ENCODE measurements around the gene ACOX1.

ACOX1 gene

GRCh38 chr17:75900691-75901533 lies 78.1 kb downstream of the ACOX1 start:
- no peak for TF ChIP-seq CREB1 (IDR thresholded peaks at IDR 0.05; ENCODE audit: low read depth)
- no peak for TF ChIP-seq MAX (IDR thresholded peaks at IDR 0.05)
- no peak for TF ChIP-seq TCF12 (IDR thresholded peaks at IDR 0.05; ENCODE audit: low read depth)
- no peak for TF ChIP-seq NFIC (IDR thresholded peaks at IDR 0.05)
- no peak for TF ChIP-seq RAD21 (IDR thresholded peaks at IDR 0.05; ENCODE audit: low read depth)
- no peak for TF ChIP-seq YY1 (IDR thresholded peaks at IDR 0.05; ENCODE audit: low read depth)
- TF ChIP-seq TEAD4 (IDR thresholded peaks at IDR 0.05): no peak
- TF ChIP-seq USF1 (IDR thresholded peaks at IDR 0.05): no peak
- TF ChIP-seq CEBPB (IDR thresholded peaks at IDR 0.05): no peak
- no peak for TF ChIP-seq ZBTB7A (IDR thresholded peaks at IDR 0.05; ENCODE audit: low read depth)
- no peak for TF ChIP-seq EGR1 (IDR thresholded peaks at IDR 0.05)
- no peak for TF ChIP-seq TAF1 (IDR thresholded peaks at IDR 0.05; ENCODE audit: low read depth)
- TF ChIP-seq EP300 (IDR thresholded peaks at IDR 0.05; ENCODE audit: borderline replicate concordance): no peak
- TF ChIP-seq REST (IDR thresholded peaks at IDR 0.05; ENCODE audit: low read depth): no peak
- no peak for TF ChIP-seq FOXM1 (IDR thresholded peaks at IDR 0.05; ENCODE audit: borderline replicate concordance, low read depth)

- TF ChIP-seq TAF1 (IDR thresholded peaks at IDR 0.05; ENCODE audit: low read depth) (no peak), TCF12 (IDR thresholded peaks at IDR 0.05; ENCODE audit: low read depth) (no peak), EP300 (IDR thresholded peaks at IDR 0.05; ENCODE audit: borderline replicate concordance) (no peak), NFIC (IDR thresholded peaks at IDR 0.05) (no peak), EGR1 (IDR thresholded peaks at IDR 0.05) (no peak), MAX (IDR thresholded peaks at IDR 0.05) (no peak)
These were observed 79.0 kb downstream of the ACOX1 start for GRCh38 chr17:75899767-75900468.

- TF ChIP-seq CEBPB (IDR thresholded peaks at IDR 0.05) (no peak), EP300 (IDR thresholded peaks at IDR 0.05; ENCODE audit: borderline replicate concordance) (no peak), MAX (IDR thresholded peaks at IDR 0.05) (no peak), TCF12 (IDR thresholded peaks at IDR 0.05; ENCODE audit: low read depth) (no peak), TEAD4 (IDR thresholded peaks at IDR 0.05) (no peak), FOXM1 (IDR thresholded peaks at IDR 0.05; ENCODE audit: borderline replicate concordance, low read depth) (no peak), EGR1 (IDR thresholded peaks at IDR 0.05) (no peak), TAF1 (IDR thresholded peaks at IDR 0.05; ENCODE audit: low read depth) (no peak), ZBTB7A (IDR thresholded peaks at IDR 0.05; ENCODE audit: low read depth) (no peak), USF1 (IDR thresholded peaks at IDR 0.05) (no peak), YY1 (IDR thresholded peaks at IDR 0.05; ENCODE audit: low read depth) (no peak), NFIC (IDR thresholded peaks at IDR 0.05) (no peak), REST (IDR thresholded peaks at IDR 0.05; ENCODE audit: low read depth) (no peak), CREB1 (IDR thresholded peaks at IDR 0.05; ENCODE audit: low read depth) (no peak)
These were observed 79.6 kb downstream of the ACOX1 start for GRCh38 chr17:75899353-75899752.

GRCh38 chr17:75898791-75899190 lies 80.2 kb downstream of the ACOX1 start:
- TF ChIP-seq EP300 (IDR thresholded peaks at IDR 0.05; ENCODE audit: borderline replicate concordance) (no peak), NFIC (IDR thresholded peaks at IDR 0.05) (no peak), RAD21 (IDR thresholded peaks at IDR 0.05; ENCODE audit: low read depth) (no peak), TCF12 (IDR thresholded peaks at IDR 0.05; ENCODE audit: low read depth) (no peak), TEAD4 (IDR thresholded peaks at IDR 0.05) (no peak)

GRCh38 chr17:75898065-75898464 lies 80.9 kb downstream of the ACOX1 start:
- TF ChIP-seq YY1 (IDR thresholded peaks at IDR 0.05; ENCODE audit: low read depth) (no peak), ZBTB7A (IDR thresholded peaks at IDR 0.05; ENCODE audit: low read depth) (no peak), TCF12 (IDR thresholded peaks at IDR 0.05; ENCODE audit: low read depth) (no peak), EGR1 (IDR thresholded peaks at IDR 0.05) (no peak), CEBPB (IDR thresholded peaks at IDR 0.05) (no peak), MAX (IDR thresholded peaks at IDR 0.05) (no peak), TEAD4 (IDR thresholded peaks at IDR 0.05) (no peak), REST (IDR thresholded peaks at IDR 0.05; ENCODE audit: low read depth) (no peak), USF1 (IDR thresholded peaks at IDR 0.05) (no peak), FOXM1 (IDR thresholded peaks at IDR 0.05; ENCODE audit: borderline replicate concordance, low read depth) (no peak), NFIC (IDR thresholded peaks at IDR 0.05) (no peak)

Data from Ishikawa (cell line).